ENCODE data around the gene MAD1L1. TPM values are rescaled to one million over a fixed set of nuclear protein-coding genes. Genes with fewer than 3 reads are reported as not detected.

Gene MAD1L1
- total RNA-seq, 1 experiment from 2014 or later, result 38.5 TPM

GRCh38 chr7:1938788-1939433 is 293.8 kb downstream of the MAD1L1 start (continued):
- TF ChIP-seq REST (IDR thresholded peaks at IDR 0.05; ENCODE audit: low read depth) (no peak), ELF1 (IDR thresholded peaks at IDR 0.05; ENCODE audit: borderline replicate concordance, low read depth) (no peak), JUND (IDR thresholded peaks at IDR 0.05) (no peak), RAD21 (IDR thresholded peaks at IDR 0.05; ENCODE audit: low read depth) (no peak), CTCF (IDR thresholded peaks at IDR 0.05 in 2 of 3, conservative IDR thresholded peaks at IDR 0.05 in 1 of 3; ENCODE audit: borderline replicate concordance in 1 of 3, insufficient read depth in 1 of 3, low read depth in 2 of 3, low read length in 2 of 3) (no peak), EZH2phosphoT487 (IDR thresholded peaks at IDR 0.05; ENCODE audit: borderline replicate concordance) (no peak)

- BruUV-seq (replicated peaks), result no TSS peak
- Histone ChIP-seq H3K27me3 (ENCODE audit: insufficient read depth, low read length) (no peaks in the 10 kb centered on the region), H3K9me3 (ENCODE audit: control insufficient read depth in 1 of 2, insufficient read depth in 1 of 2, low read depth in 1 of 2, low read length in 2 of 2) (no peaks in the 10 kb centered on the region), H3K9ac (ENCODE audit: low read length) (no peak overlapping the region), H2AFZ (ENCODE audit: low read depth, low read length, poor library complexity, severe bottlenecking) (no peak overlapping the region), H3K4me3 (replicated peaks in 1 of 2; ENCODE audit: low read depth in 1 of 2, low read length in 2 of 2) (no peak overlapping the region), H3K27ac (ENCODE audit: low read depth, low read length) (no peak overlapping the region), H3K4me1 (ENCODE audit: control insufficient read depth in 1 of 2, insufficient read depth in 2 of 2, low read length in 2 of 2) (peaks cover 13 to 19% of the 10 kb centered on the region in 2 experiments), H3K9me2 (ENCODE audit: insufficient read depth) (no peaks in the 10 kb centered on the region), H3K4me2 (ENCODE audit: low read length) (no peak overlapping the region), H3K79me2 (ENCODE audit: insufficient read depth, low read length) (no peaks in the 10 kb centered on the region; the same call in 1 of the 2 replicates), H3K36me3 (ENCODE audit: control insufficient read depth in 1 of 2, insufficient read depth in 2 of 2, low read length in 2 of 2) (no peaks in the 10 kb centered on the region), H4K20me1 (ENCODE audit: insufficient read depth) (no peaks in the 10 kb centered on the region)
- no peak for DNase-seq (ENCODE audit: low read depth, low spot score)
- ChIA-PET POLR2A (no interaction called here), CTCF (no interaction called here), RAD21 (ENCODE audit: low non-redundant PET in 1 of 2, low total read pairs in 2 of 2, uncharacterized antibody in 2 of 2, unreplicated experiment in 2 of 2) (no interaction called here)
- intact Hi-C loops (cut with micrococcal nuclease), result no loop called here
- no peak for ATAC-seq
- TF ChIP-seq POLR2A (IDR thresholded peaks at IDR 0.05; ENCODE audit: borderline replicate concordance, extremely low read depth, insufficient read depth, insufficient read length) (no peak), CEBPB (IDR thresholded peaks at IDR 0.05; ENCODE audit: low read depth) (no peak), EZH2phosphoT487 (IDR thresholded peaks at IDR 0.05; ENCODE audit: borderline replicate concordance) (no peak), CTCF (IDR thresholded peaks at IDR 0.05 in 2 of 3, conservative IDR thresholded peaks at IDR 0.05 in 1 of 3; ENCODE audit: borderline replicate concordance in 1 of 3, insufficient read depth in 1 of 3, low read depth in 2 of 3, low read length in 2 of 3) (no peak), TCF7L2 (IDR thresholded peaks at IDR 0.05; ENCODE audit: borderline replicate concordance, extremely low read depth, insufficient read depth, insufficient read length) (no peak), EGR1 (IDR thresholded peaks at IDR 0.05; ENCODE audit: low read depth) (no peak), REST (IDR thresholded peaks at IDR 0.05; ENCODE audit: low read depth) (no peak), MAX (IDR thresholded peaks at IDR 0.05) (no peak)
These were observed 295.5 kb downstream of the MAD1L1 start for GRCh38 chr7:1937252-1937605.
